Central memory CD8-positive, alpha-beta T cell (primary cell): ENCODE data around the gene HELT.

Experiments used
- ATAC-seq: fragments of 150-1000 bp; cut with Tn5 transposase; replicated peaks from 2 replicates; pipeline ENCODE4 v1.10.0; 2022; ENCODE audit warnings: mild to moderate bottlenecking, moderate FRiP score, moderate number of reproducible peaks; ENCODE audit not compliant: poor library complexity, severe bottlenecking; ENCODE audit errors: extremely low read depth
- DNase-seq, 2 donors: peaks; one replicate each; pipeline ENCODE4 v3.0.0; 2021; ENCODE audit warnings: low spot score in 2 of 2
- H3K27ac Mint-ChIP-seq: one replicate; pipeline ENCODE4 v1.8.0; 2022; ENCODE audit warnings: low read depth, mild to moderate bottlenecking, moderate library complexity, mixed read lengths
- H3K27me3 Mint-ChIP-seq: one replicate; pipeline ENCODE4 v1.8.0; 2022; ENCODE audit warnings: mixed read lengths
- H3K36me3 Mint-ChIP-seq: one replicate; pipeline ENCODE4 v1.8.0; 2022; ENCODE audit warnings: mild to moderate bottlenecking, moderate library complexity, mixed read lengths; ENCODE audit not compliant: insufficient read depth
- H3K4me1 Mint-ChIP-seq: one replicate; pipeline ENCODE4 v1.8.0; 2022; ENCODE audit warnings: mixed read lengths
- H3K4me3 Mint-ChIP-seq: one replicate; pipeline ENCODE4 v1.8.0; 2022; ENCODE audit warnings: mild to moderate bottlenecking, moderate library complexity, mixed read lengths
- H3K9me3 Mint-ChIP-seq: one replicate; pipeline ENCODE4 v1.8.0; 2022; ENCODE audit warnings: mixed read lengths

HELT gene

DNA sequence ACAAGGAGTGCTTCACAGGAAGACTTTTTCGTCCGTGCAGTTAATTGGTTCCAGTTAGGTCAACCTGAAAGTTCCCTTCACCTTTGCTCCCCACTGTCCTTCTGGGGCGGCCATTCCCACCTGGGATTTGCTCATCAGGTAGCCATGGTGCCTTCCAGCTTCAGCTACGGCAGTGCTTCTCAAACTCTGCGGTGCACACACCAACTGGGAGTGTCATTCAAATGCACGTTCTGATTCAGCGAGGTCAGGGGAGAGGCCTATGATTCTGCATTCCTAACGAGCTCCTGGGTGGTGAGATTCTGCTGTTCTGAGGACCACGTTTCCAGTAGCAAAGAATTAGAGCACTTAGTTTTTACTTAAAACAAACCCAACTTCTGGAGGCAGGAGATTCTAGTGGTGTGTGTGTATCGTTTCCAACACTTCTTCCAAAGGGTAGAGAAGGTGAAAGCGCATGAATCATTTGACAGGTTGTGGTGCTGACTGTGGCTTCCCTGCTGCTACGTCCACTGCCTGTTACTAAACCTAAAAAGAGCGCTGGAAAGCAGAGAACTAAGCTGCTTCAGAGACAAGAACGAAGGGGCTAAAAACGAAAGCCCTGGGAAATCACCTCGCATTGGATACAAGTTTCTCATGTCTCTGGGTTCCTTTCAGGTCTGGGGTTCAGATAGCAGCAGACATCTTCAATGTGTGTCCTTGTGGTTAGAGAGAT lies 4.7 kb upstream of the HELT start:
- Mint-ChIP-seq H3K27me3 (peaks cover 100% of the 10 kb centered on the region), H3K4me1 (peaks cover 14% of the 10 kb centered on the region), H3K27ac (no peak overlapping the region), H3K4me3 (no peak overlapping the region), H3K36me3 (no peaks in the 10 kb centered on the region), H3K9me3 (no peaks in the 10 kb centered on the region)
- ATAC-seq (no peak), DNase-seq (no peak)

DNA sequence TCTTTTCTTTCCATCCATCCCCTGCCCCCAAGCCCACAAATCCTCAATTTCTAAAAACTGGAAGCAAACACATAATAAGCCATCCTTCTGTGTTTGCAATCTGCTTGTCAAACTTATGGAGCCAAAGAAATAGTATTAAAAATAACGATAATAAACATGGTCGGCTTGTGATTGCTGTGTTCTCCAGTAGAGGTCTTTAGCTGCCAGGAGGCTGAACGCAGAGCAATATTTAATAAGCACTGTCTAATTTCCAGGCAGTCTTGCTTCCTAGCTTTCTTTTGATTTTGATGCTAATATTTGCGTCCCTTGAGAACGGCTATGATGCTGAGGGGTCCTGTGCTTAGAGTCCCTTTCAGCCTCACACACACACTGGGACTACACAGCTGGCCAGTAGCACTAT lies 3.2 kb upstream of the HELT start:
- peaks cover 19% of the 10 kb centered on the region for H3K4me1 Mint-ChIP-seq
- H3K27ac Mint-ChIP-seq = no peak overlapping the region
- ATAC-seq = no peak
- H3K4me3 Mint-ChIP-seq = no peak overlapping the region
- H3K9me3 Mint-ChIP-seq = no peaks in the 10 kb centered on the region
- H3K27me3 Mint-ChIP-seq = peaks cover 94% of the 10 kb centered on the region
- no peaks in the 10 kb centered on the region for H3K36me3 Mint-ChIP-seq
- no peak for DNase-seq

DNA sequence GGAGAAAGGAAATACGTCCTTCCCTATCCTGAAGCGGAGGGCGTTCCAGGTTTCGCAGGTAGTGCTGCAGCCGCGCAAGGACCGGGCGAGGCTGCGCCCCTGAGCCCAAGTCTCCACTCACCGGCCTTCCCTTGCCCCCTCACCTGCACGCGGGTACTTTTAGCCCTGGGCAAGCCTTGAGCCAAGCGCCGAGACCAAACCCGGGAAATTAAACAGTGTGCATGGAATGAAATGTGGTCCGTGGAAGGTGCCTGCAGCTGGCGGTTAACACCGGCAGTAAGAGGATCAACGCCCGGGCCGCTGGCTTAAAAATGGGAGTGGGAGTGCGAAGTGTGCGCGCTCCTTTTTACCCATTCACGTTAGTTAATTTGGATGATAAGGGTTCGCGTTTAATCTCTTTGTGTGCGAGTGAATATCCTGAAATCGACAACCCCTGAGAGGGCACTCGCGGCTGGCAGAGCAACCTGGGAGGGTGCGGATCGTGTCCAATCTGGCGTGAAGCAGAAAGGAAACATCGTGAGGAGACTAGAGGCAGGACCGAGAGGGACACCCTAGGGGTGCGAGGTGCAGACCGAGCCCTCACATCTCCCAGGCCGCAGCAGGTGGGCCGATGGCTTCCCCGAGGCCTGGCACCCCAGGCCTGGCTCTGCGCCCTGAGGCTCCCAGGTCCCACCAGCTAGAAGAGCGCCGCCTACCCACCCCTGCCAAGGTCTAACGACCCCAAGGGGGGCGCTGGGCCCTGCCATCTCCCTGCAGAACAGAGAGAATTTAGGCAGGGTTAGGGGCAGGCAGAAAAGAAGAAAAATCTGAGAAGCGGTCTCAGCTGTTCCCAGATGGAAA lies 2.0 kb upstream of the HELT start:
- no peaks in the 10 kb centered on the region for H3K9me3 Mint-ChIP-seq
- H3K4me1 Mint-ChIP-seq = peaks cover 19% of the 10 kb centered on the region
- H3K27me3 Mint-ChIP-seq = peaks cover 93% of the 10 kb centered on the region
- DNase-seq = no peak
- H3K36me3 Mint-ChIP-seq = no peaks in the 10 kb centered on the region
- H3K4me3 Mint-ChIP-seq = no peak overlapping the region
- ATAC-seq = no peak
- no peak overlapping the region for H3K27ac Mint-ChIP-seq

DNA sequence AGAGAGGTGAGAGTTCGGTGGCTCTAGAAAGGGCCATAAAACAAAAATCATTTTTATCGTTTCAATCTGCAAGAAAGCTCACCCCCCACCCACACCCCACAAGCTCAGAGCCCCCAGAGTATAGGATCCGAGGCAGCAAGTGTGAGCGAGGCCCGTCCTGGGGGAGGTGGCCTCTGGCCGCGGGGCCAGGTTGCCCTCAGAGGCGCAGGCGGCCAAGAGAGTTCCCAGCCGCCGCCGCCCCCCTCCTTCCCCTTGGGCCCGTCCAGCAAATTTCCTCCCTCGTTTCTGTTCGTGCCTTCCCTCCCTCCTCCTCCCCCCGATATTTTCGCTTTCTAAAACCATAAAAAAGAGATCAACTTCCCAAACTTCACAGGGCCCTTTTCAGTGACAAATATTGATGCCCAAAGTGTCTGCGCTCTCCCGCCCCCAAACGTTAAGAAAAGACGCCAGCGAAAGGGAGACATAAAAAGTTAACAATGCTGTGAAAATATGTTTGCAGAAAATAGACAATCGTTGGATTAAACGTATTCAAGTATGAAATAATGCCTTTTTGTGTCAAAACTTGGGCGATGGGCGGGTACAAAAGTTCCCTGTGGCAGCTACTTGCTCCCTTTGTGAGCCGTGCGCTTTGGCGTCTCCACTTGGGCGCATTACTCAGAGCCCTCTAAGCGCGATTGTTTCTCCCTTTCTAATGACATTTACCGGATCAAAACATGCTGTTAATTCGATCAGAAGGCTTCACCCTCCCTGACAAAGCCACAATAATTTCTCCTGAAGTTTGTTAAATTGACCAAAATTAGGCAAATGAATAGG lies 1.1 kb upstream of the HELT start:
- no peak for ATAC-seq
- Mint-ChIP-seq H3K36me3 (no peaks in the 10 kb centered on the region), H3K9me3 (no peaks in the 10 kb centered on the region), H3K27ac (no peak overlapping the region), H3K4me3 (no peak overlapping the region), H3K4me1 (peaks cover 19% of the 10 kb centered on the region), H3K27me3 (peaks cover 91% of the 10 kb centered on the region)
- DNase-seq = no peak

DNA sequence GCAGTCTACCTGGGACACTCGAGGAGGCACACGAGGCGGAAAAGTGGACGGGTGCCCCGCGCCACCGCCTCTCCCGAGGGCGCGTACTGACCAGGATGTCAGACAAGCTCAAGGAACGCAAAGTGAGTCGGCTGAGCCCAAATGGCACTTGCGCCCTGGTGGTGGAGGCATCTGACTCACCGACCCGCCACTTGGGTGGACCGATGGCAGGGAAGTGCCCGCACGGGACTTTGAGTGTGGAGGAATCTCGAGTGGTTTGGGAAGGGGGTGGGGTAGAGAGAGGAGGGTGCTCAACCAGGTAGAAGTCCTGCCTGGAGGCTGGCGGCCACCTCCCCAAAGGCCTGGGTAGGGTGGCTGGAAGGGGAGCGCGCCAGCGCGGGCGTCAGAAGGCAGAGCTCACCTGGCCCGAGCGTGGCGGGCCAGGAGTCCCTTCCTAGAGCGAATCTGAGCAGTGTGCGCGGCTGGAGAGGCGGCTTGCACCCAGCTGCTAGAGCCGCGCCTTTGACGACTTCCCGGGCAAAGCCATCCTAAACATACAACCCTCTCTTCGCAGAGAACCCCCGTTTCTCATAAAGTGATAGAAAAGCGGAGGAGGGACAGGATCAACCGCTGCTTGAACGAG lies 655 bp downstream of the HELT start:
- Mint-ChIP-seq H3K4me1 (peaks cover 16% of the 10 kb centered on the region), H3K36me3 (no peaks in the 10 kb centered on the region), H3K9me3 (no peaks in the 10 kb centered on the region), H3K27ac (no peak overlapping the region), H3K4me3 (no peak overlapping the region), H3K27me3 (peaks cover 91% of the 10 kb centered on the region)
- DNase-seq (no peak), ATAC-seq (no peak)

DNA sequence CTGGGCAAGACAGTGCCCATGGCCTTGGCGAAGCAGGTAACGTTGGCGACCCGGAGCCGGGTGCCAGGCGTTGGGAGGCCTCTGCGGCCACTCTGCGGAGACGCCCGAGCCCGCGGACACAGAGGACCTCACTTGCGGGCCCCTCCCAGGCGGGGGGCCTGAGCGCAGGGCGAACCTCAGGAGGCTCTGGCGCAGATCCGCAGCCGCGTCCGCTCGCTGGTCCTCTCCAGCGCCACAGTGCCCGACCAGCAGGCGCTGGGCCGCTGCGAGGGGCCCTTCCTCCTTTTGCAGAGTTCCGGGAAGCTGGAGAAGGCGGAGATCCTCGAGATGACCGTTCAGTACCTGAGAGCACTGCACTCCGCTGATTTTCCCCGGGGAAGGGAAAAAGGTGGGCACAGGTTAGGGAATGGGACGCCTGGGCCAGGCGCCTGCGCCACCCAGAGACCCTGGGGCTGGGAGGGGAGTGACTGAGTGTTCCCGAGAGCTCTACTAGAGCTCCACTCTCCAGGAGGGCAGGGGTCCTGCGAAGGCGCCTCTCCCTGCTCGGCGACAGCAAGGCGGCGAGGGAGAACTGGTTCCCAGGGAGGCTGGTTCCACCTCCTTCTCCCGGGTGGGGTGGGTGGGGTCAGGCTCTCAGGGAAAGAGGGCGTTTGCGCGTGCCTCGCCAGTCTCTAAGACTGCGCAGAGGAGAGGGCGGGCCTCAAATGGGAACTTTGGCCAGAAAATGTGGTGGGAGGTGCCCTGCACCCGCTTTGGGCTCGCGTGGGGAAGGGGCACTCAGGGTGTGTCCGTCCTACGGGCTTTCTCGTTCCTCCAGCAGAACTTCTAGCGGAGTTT lies 1.4 kb downstream of the HELT start:
- no peaks in the 10 kb centered on the region for H3K36me3 Mint-ChIP-seq
- H3K4me1 Mint-ChIP-seq = peaks cover 13% of the 10 kb centered on the region
- no peak overlapping the region for H3K27ac Mint-ChIP-seq
- no peaks in the 10 kb centered on the region for H3K9me3 Mint-ChIP-seq
- ATAC-seq = no peak
- H3K4me3 Mint-ChIP-seq = no peak overlapping the region
- H3K27me3 Mint-ChIP-seq = peaks cover 91% of the 10 kb centered on the region
- DNase-seq = no peak

DNA sequence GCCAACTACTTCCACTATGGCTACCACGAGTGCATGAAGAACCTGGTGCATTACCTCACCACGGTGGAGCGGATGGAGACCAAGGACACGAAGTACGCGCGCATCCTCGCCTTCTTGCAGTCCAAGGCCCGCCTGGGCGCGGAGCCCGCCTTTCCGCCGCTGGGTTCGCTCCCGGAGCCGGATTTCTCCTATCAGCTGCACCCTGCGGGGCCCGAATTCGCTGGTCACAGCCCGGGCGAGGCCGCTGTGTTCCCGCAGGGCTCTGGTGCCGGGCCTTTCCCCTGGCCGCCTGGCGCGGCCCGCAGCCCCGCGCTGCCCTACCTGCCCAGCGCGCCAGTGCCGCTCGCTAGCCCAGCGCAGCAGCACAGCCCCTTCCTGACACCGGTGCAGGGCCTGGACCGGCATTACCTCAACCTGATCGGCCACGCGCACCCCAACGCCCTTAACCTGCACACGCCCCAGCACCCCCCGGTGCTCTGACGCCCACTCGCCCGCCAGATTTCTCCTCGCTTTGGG lies 2.1 kb downstream of the HELT start:
- DNase-seq (no peak), ATAC-seq (no peak)
- Mint-ChIP-seq H3K4me3 (no peak overlapping the region), H3K36me3 (no peaks in the 10 kb centered on the region), H3K4me1 (peaks cover 13% of the 10 kb centered on the region), H3K9me3 (no peaks in the 10 kb centered on the region), H3K27me3 (peaks cover 91% of the 10 kb centered on the region), H3K27ac (no peak overlapping the region)

DNA sequence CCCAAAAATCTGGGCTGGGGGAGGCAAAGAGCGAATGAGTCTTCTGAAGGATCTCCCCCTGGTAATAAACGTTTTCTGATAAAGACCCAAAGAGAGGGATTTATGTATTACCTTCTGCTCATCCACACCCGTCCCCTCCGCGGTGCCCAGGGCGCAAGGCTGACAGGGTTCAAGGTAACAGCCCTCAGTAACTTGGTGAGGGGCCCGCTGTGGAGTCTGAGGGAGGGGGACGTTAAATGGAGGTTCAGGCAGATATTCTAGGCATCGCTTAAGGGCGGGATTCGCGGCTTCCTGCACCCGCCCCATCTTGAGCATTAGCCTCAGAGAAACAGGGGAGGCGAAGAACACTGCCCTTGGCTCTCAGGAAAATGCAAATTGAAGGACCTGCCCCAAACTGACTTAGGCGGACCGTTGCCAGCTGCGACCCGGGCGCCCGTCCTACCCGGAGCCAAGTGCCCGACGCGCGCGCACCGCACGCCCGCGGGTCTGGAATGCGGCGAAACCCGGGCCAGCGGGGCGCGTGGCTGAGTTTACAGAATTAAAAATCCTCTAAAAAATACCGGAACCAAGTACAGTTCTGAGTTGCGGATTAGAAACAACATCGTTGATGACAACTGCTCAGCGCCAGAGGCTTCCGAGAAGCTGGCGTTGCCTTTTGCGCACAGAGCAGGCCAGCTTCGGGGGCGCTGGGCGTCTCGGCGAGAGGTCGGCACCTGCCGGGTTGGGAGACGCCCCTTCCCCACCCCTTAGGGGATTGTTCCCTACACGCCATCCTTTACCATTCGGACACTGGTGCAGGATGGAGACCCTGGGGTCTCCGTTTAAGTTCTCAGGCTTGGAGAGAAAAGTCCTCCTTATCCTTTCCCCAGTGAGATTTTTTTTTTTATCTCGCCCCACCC lies 2.8 kb downstream of the HELT start:
- Mint-ChIP-seq H3K9me3 (no peaks in the 10 kb centered on the region), H3K27ac (no peak overlapping the region), H3K36me3 (no peaks in the 10 kb centered on the region), H3K4me1 (peaks cover 12% of the 10 kb centered on the region), H3K27me3 (peaks cover 91% of the 10 kb centered on the region), H3K4me3 (no peak overlapping the region)
- no peak for DNase-seq
- ATAC-seq = no peak

DNA sequence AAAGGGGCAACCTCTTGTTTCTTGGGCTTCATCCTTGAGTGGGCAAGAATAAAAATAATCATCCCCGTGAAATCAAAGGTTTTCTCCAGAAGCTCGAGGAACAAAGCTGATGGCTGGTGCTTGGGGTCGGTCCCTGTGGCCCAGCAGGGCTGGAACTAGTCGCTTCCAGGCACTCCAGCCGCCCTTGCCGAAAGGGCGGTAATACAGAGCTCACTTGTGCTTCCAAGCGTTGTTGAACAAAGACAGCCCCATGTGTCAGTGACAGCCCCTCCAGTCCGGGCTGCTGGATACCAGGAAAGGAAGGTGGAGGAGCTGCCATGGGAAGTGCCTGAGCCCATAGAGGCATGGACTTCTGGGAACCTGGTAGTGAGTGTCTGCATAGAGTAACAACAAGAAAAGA lies 5.2 kb downstream of the HELT start:
- H3K4me1 Mint-ChIP-seq = peaks cover 6% of the 10 kb centered on the region
- no peak for DNase-seq
- no peaks in the 10 kb centered on the region for H3K9me3 Mint-ChIP-seq
- H3K27ac Mint-ChIP-seq = no peak overlapping the region
- H3K4me3 Mint-ChIP-seq = no peak overlapping the region
- peaks cover 80% of the 10 kb centered on the region for H3K27me3 Mint-ChIP-seq
- ATAC-seq = no peak
- H3K36me3 Mint-ChIP-seq = no peaks in the 10 kb centered on the region

DNA sequence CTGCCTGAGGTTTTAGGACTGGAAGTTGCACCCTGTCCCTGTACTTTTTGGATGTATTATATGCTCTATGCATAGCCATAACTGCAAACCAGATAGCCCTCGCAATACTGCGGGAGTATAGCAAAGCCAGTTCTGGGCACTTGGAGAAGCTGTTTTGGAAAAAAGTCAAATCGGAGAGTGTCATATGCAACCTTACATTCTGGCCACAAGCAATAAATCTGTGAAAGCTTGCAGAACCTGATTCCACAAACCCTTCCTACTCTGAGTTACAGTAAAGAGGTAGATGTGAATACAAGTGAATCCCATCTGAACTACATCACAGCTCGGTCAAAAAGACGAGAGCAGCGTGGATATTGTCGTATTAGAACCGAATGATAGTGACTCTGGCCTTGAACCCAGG lies 10.3 kb downstream of the HELT start:
- Mint-ChIP-seq H3K27me3 (peaks cover 67% of the 10 kb centered on the region), H3K27ac (no peak overlapping the region), H3K9me3 (no peaks in the 10 kb centered on the region), H3K36me3 (no peaks in the 10 kb centered on the region), H3K4me1 (no peaks in the 10 kb centered on the region), H3K4me3 (no peak overlapping the region)
- no peak for DNase-seq
- no peak for ATAC-seq

DNA sequence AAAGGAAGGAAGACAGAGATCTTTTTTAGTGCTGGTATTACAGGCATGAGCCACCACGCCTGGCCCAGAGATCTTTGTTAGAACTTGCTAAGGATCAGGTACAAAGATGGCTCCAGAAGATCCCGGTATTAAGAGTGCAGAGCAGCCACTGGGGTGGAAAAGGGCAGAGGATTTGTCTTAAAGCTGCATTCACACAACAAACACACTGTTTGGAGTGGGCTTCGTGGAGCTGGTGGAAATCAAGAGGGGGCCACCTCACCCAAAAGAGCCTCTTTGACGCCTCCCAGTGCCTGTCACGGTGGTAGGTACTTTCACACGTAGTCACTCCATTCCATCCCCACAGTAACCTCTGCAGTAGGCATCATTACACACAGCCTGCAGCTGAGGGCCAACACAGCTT lies 13.3 kb downstream of the HELT start:
- no peaks in the 10 kb centered on the region for H3K36me3 Mint-ChIP-seq
- H3K4me3 Mint-ChIP-seq = no peak overlapping the region
- no peak for DNase-seq
- no peak overlapping the region for H3K27ac Mint-ChIP-seq
- H3K4me1 Mint-ChIP-seq = no peaks in the 10 kb centered on the region
- H3K27me3 Mint-ChIP-seq = peaks cover 42% of the 10 kb centered on the region
- ATAC-seq = no peak
- no peaks in the 10 kb centered on the region for H3K9me3 Mint-ChIP-seq
